ENCODE measurements around the gene LTBP1.

LTBP1 gene

GRCh38 chr2:33339269-33339668 is 392.5 kb downstream of the LTBP1 start:
- no peak for TF ChIP-seq CTCF (IDR thresholded peaks at IDR 0.05; ENCODE audit: borderline replicate concordance, insufficient read depth, low read depth, low read length)
- H3K4me3 ChIP-seq (ENCODE audit: low read depth, low read length), result no peak overlapping the region

- TF ChIP-seq CTCF (IDR thresholded peaks at IDR 0.05; ENCODE audit: borderline replicate concordance, insufficient read depth, low read depth, low read length), result no peak
- no peak overlapping the region for H3K4me3 ChIP-seq (ENCODE audit: low read depth, low read length)
Observed at GRCh38 chr2:33340280-33340679, 393.5 kb downstream of the LTBP1 start.

DNA sequence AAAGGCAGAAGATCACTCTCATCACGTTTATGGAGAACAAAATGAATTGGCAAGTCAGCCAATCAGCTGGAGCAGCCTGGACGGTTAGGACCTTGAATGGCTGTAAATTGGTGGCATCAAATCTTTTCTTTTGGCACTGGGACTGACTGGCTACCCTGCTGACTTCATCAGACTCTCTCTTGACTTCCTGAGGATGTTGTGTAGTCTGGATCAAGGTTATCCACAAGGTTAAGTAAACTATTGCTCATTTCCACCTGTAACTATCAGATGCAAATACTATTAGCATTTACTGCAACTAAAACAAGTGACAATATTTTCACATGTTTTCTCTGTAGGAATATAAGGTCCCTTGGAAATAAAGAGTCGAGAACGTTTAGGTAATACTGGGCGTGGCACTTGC is 395.4 kb downstream of the LTBP1 start:
- TF ChIP-seq CTCF (IDR thresholded peaks at IDR 0.05; ENCODE audit: borderline replicate concordance, insufficient read depth, low read depth, low read length), result no peak
- no peak overlapping the region for H3K4me3 ChIP-seq (ENCODE audit: low read depth, low read length)

DNA sequence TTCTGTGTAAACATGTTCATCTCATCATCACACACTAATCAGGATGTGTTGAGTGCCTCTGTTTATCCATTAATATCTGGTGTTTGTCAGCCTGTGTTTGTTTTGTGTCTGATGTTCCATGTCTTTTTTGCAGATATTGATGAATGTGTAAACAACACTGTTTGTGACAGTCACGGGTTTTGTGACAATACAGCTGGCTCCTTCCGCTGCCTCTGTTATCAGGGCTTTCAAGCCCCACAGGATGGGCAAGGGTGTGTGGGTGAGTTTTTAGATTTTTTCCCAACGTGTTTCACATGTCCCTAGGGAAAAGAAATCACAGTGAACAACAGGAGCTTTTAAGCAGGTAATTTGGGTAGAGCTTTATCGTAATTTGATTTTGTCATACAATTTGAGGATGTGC is 396.0 kb downstream of the LTBP1 start:
- H3K4me3 ChIP-seq (ENCODE audit: low read depth, low read length), result no peak overlapping the region
- no peak for TF ChIP-seq CTCF (IDR thresholded peaks at IDR 0.05; ENCODE audit: borderline replicate concordance, insufficient read depth, low read depth, low read length)

GRCh38 chr2:33343387-33343895 is 396.7 kb downstream of the LTBP1 start:
- no peak for TF ChIP-seq CTCF (IDR thresholded peaks at IDR 0.05; ENCODE audit: borderline replicate concordance, insufficient read depth, low read depth, low read length)
- H3K4me3 ChIP-seq (ENCODE audit: low read depth, low read length), result no peak overlapping the region

DNA sequence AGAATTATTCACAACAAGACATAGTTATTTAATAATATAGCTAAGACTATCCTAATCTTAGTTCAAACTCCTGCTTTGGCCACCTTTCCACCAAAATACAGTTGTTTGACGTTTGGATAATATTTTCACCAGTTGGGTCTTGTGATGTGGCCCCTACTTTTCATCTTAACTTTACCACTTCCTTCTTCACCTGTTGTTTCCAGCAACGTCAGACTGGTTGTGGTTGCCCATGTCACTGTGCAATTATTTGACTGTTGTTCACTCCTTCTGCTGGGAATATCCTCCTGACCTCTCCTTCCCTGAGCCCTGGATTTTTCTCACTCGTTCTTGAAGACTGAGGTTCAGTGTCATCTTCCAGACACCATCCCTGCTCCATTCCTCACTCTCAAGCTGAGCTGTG is 397.5 kb downstream of the LTBP1 start:
- H3K4me3 ChIP-seq (ENCODE audit: low read depth, low read length), result no peak overlapping the region
- no peak for TF ChIP-seq CTCF (IDR thresholded peaks at IDR 0.05; ENCODE audit: borderline replicate concordance, insufficient read depth, low read depth, low read length)

- H3K4me3 ChIP-seq (ENCODE audit: low read depth, low read length), result no peak overlapping the region
- no peak for TF ChIP-seq CTCF (IDR thresholded peaks at IDR 0.05; ENCODE audit: borderline replicate concordance, insufficient read depth, low read depth, low read length)
Observed at GRCh38 chr2:33347856-33348255, 401.1 kb downstream of the LTBP1 start.

Measured in GM12875 (cell line).